Activated effector memory CD4-positive, alpha-beta T cell treated with anti-CD3 and anti-CD28 coated beads, Interleukin-2, amount 50 U/mL, for 16 hours (primary cell): ENCODE data around the gene DHRS7.
"Not testable (repeated sequence)": the region's sequence is repeated elsewhere in the genome, so short reads cannot be mapped to it uniquely, and the experiment has no call there.

Experiments used
- DNase-seq: peaks from one replicate; pipeline ENCODE4 v3.0.0-alpha.2; 2020

DHRS7 gene

DNA sequence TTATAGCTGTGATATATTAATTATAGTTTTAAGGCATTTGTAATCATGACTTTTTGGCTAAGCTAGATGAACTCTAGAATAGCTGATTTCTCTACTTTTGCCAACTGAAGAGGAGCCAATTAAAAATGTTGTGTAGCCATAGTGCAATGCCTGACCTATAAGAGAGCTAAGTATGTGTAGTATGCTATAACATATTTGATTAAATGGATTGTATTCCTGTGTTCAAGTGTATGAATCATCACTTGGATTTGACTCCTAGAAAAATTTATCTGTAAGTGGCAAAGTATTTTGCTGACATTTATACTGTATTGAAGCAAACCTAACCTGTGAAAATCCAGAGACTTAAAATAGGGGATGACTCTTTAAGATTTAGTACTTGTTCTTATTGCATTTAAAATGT, 39.3 kb downstream of the DHRS7 start:
- no peak for DNase-seq

GRCh38 chr14:60116181-60116580, 49.0 kb downstream of the DHRS7 start:
- no peak for DNase-seq

DNA sequence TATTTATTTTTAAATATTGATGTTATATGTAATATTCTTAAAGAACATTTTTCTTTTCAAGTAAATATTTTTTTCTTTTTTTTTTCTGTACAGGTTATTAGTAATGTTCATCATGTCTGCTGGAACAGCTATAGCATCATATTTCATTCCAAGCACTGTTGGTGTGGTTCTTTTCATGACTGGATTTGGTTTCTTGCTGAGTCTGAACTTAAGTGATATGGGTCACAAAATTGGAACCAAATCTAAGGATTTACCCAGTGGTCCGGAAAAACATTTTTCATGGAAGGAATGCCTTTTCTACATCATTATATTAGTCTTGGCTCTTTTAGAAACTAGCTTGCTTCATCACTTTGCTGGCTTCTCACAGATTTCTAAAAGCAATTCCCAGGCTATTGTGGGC, 50.3 kb downstream of the DHRS7 start:
- no peak for DNase-seq

DNA sequence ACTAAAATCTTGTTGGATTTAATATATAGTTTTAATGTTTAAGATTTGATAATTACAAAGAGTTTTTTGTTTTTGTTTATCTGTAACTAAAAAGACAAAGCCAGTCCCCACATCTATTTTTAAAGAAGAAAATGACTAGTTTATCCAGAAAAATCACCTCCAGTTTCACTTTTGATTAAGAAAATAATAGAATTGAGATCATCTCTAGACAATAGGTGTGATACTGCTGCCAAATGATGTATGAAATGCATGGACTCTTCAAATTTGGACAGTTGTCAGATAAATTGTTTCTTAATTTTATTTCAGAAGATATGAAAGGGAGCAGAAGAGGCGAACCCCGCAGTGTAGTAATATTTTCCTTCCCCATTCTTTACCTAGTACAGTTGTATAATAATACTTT, 53.5 kb downstream of the DHRS7 start:
- DNase-seq: no peak

- no peak for DNase-seq
Observed at GRCh38 chr14:60107477-60107876, 57.7 kb downstream of the DHRS7 start.

GRCh38 chr14:60106339-60106738, 58.9 kb downstream of the DHRS7 start:
- DNase-seq: no peak

DNA sequence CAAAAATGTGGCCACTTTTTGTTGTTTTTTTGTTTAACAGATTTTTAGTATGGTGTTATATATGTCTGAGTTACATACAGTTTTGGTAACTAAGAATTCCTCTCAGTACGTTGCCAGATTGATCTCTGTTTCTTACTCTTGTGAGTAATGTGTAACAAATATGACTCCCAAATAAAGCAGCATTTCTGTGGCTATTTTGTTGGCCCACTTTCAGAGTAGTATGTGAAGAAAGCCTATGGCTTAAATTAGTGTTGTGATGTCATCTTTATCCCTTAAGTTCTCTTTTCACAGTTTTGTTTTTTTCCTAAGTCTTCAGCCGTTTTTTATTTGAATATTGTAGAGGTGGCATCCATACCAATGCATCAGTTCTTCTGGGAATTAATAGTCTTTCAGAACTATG, 62.8 kb downstream of the DHRS7 start:
- no peak for DNase-seq

DNA sequence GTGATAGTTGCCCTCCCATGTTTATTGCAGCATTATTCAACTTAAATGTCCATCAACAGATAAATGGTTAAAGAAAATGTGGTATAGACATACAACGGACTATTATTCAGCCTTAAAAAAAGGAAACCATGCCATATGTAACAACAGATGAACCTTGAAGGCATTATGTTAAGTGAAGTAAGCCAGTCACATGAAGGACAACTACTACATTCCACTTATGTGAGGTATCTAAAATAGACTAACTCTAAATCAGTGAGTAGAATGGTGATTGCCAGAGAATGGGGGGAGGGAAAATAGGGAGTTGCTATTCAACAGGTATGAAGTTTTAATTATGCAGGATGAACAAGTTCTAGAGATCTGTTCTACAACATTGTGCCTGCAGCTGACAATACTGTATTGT, 63.4 kb downstream of the DHRS7 start:
- DNase-seq: no peak

DNA sequence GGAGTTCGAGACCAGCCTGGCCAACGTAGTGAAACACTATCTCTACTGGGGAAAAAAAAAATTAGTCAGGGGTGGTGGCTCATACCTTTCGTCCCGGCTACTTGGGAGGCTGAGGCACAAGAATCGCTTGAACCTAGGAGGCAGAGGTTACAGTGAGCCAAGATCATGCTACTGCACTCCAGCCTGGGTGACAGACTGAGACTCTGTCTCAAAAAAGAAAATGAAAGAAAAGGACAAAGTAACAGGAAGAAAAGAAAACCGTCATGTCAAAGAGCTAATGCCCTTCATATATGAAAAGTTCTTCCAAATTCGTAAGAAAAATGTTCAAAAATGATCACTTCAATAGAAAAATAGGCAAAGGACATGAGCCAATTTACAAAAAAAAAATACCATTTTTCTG, 65.3 kb downstream of the DHRS7 start:
- not testable (repeated sequence) for DNase-seq

- DNase-seq: no peak
Observed at GRCh38 chr14:60097974-60098373, 67.2 kb downstream of the DHRS7 start.

DNA sequence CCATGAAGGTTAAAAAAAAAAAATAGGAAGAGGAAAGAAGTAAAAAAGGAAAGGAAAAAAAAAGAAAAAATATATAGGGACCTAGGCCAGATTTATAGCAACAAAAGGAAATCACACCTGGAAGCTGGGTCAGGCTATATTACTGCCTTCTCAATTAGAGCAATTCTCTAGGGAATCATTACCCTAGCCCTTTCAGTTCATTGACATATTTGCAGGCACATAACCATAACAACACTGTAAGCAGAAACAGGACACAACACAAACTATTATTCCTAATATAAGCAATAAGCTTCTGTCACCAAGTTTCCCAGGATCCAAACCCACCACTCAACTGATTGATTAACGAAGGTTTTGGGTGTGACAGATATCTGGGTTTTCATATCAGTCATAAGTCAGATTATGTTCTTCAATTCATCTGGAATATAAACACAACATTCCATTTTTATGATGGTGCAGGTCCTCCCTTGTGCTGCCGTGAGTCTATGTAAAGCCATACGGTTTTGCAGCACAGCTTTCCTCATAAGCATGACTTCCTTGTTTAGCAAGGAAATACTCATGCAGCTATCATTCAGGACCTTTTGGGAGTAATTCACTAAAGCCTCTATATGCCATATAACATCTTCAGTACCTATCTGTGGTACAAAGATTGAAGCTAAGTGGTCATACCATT, 69.3 kb downstream of the DHRS7 start:
- DNase-seq: no peak

GRCh38 chr14:60095231-60095630, 70.0 kb downstream of the DHRS7 start:
- no peak for DNase-seq

GRCh38 chr14:60094306-60094897, 70.8 kb downstream of the DHRS7 start:
- DNase-seq: no peak
